Head of caudate nucleus (tissue), 42 donors: ENCODE results near the gene SUGT1.

Experiments
- DNase-seq, 42 donors: peaks; one replicate each; pipeline versions ENCODE4 v3.0.0 to v3.0.0-alpha.2; 2020 to 2021; ENCODE audit warnings: mixed read lengths in 7 of 42
- intact Hi-C: fragments of 100-400 bp; cut with DNase I; formaldehyde crosslinking; loops from one replicate; pipeline ENCODE4 v1.15.0; 2022

The SUGT1 gene

DNA sequence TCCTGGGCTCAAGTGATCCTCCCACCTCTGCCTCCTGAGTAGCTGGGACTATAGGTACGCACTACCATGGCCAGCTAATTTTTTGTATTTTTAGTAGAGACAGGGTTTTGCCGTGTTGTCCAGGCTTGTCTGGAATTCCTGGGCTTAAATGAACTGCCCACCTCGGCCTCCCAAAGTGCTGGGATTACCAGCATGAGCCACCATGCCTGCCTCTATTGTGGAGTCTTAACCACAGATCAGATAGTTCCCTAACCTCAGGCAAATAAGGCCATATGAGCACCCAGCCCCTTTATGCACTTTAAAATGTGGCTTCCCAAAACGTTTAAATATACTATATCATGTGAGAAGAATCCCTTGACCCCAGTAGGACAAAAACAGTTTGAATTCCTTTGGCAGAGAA is 70.5 kb downstream of the SUGT1 start:
- intact Hi-C loops, result no loop called here
- DNase-seq, result no peak

DNA sequence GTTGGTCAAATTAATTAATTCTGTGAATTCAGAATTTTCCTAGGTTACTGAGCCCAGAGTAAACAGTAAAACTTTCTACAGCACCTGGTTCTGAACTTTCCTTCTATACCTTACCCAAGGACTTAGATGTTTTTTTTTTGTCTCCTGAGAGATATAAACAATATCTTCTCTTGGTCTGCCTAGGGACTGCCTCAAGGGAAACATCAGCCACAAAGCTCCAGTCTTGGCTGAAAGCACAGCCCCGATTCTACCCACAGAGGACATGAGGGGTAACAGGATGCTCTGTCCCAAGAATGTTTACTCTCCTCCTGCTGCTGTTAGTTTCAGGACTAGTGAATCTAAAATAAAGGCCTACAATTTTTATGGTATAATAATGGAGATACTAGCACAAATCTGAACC is 72.7 kb downstream of the SUGT1 start:
- intact Hi-C loops, result no loop called here
- no peak for DNase-seq

DNA sequence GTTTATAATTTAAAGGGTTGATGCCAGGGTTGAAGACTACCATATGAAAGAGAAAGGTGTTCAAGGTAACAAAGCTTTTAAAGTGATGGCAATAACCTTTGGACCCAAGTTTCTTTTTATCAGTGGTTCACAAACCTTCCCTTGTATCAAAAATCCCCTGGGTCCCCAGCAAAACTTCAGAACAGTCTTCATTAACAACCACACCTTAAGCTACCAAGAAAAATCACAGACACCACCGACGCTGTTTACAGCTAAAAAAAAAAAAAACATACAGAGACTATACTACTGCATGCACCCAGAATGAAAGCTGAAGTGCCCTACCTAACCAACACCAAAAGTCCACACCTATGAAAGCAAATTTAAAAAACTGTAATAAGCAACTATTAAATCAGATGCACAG is 73.6 kb downstream of the SUGT1 start:
- no peak for DNase-seq
- intact Hi-C loops, result no loop called here

DNA sequence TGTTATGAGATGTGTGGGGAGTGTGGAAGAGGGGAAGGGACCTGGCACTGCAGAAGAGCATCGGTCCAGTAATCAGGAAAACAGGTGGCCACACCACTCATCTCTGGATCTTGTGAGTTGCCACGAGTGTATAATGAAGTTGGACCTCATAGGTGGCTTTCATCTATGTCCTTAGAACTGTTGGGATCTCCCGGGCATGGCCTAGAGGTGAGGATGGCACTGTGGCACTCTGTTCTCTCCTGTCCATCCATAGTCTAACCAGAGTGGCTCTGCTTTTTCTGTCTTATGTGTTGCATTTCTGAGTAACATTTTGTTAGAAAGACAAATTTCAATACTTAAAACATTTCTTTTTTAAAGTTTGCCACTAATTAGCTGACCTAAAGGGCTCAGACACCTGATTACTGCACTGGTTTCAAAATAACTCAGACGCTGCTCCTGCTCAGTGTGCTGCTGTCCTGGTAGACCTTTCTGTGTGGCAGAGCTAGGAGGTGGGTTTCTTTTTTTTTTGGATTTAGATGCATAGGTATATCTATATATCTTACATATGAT is 81.5 kb downstream of the SUGT1 start:
- no peak for DNase-seq
- intact Hi-C loops, result no loop called here

DNA sequence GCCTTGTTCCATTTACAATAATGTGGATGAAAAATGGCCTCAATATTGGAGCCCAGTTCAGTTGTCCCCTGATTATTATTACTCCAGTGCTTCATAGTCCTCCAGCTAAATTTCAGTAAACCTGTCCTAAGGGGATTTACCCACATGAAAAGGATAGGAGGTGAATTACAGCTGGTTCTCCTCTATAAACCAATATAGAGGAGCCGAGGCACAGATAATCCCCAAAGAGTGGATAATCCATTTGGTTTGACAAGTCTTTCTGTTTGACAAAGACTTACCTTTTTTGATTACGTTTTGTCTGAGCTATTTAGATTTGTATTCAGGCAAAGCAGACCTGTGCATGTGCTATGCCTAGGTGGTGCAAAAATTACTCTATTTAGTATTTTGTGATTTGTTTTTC is 84.3 kb downstream of the SUGT1 start:
- intact Hi-C loops, result no loop called here
- DNase-seq, result no peak

DNA sequence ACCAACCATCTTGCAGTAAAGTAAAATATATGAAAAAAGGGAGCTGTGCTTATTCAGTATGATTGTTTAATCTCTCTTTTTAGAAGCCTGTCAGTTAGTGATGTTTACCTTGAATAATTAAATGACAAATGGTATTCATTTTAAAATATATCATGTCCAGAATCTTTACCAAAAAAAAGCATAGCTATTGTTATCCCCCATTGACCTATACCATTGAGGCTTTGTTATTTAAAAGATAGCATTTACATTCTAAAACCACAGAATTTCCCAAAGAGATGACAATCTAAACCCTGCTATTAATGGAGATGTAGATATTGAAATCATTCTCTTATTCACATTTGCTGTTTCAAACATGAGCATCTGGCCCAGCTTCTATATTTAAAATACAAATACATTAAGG is 84.8 kb downstream of the SUGT1 start:
- intact Hi-C loops, result no loop called here
- no peak for DNase-seq

DNA sequence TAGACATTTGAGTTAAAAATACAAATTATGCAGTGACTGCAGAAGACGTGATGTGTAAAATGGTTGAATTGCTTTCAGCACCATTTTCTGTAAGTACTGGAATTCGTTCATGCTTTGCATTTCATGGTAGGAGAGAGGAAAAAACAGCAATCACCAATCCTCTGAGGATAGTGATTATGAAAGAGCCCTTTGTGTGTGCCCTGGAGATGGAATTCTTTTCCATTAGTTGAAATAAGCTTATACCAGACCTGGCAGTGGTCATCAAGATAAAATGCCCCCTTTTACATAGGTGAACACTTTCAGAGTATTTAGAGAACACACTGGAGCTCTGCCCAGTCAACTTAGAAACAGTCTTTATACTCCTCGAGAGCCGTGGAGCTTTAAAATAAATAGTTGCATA is 85.3 kb downstream of the SUGT1 start:
- peak in 1 of 42 donors; percentile 6 for DNase-seq
- intact Hi-C loops, result no loop called here

DNA sequence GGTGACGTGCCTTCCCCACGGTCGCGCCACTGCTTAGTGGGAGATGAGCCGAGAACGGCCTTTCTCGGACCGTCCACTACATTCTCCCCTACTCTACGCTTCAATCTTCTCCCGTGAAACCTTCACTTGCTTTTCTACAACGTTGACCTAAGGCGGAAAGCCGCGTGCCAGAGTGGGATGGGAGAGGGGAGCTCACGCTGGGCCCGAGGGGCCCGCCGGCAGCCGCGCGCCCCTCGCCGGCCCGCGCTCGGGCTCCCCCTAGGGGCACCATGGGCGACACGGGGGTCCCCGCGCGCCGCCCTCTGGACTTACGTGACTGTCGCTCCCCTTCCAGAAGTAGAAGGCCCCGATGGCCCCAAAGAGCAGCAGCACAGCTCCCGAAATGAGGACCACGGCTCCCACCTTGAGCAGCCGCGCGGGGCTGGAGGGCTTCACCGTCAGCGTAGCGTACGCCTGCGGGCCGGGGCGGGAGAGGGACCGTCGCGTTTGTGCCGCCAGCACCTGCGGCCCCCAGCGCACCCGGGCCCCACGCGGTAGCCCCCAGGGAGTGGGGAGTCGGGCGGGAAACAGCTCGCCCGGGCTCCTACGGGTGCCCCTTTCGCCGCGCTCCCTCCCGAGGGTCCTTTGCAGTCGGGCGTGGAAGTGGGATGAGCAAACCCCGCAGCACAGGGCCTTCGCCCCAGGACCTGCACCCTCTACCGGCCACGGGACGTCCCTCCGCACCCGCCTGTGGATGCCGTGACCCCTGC is 86.3 kb downstream of the SUGT1 start:
- intact Hi-C loops, result no loop called here
- DNase-seq, result peak; percentile 20 to 87 (median 74)

DNA sequence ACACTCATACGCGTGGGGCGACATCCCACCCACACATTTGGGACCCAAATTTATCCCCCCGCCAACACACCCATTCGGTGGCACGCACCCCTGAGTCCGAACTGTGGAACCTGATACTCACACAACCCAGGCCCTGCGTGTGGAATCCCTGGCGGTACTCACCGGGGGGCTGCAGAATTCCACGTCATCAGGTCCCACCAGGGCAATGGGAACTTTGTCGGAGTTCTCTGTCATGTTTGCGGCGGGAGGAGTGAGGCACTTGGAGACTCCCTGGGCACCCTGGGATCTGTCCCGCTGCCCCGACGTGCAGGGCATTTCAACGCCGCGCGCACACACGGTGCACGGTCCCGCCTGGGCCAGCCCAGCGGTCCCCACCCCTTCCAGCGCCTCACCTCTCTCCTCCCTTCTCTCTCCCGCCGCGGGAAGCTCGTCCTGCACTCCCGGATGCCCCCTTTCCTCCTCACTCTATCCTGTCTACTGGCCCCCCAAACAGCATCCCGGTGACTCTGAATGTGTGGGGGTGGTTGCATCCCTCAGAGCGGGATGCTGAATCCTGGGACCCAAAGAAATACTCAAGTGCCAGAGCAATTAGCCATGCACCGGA is 86.9 kb downstream of the SUGT1 start, which contains the start of gene CNMD:
CNMD (minus strand) TSS at position 353 of the 604 bp plus-strand sequence; CDS start at position 234, 119 bp downstream.
- peak in 9 of 42 donors; percentile 5 to 38 (median 21) for DNase-seq

DNA sequence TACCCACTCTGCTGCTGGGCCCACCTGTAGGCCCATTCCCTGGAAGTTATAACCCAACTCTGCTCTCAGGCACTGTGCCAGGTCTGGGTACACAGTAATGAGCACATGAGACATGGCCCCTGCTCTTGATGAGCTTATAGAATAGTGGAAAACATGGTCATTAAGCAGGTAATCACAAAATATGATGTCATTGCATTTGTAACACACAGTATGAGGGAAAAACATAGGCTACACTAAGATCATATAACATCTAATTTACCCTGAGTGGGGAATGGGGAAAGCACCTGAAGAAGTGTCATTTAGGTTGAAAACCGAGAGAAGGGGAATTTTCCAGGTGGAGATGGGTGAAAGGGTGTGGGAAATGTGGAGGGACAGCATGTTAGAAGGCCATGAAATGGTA is 90.9 kb downstream of the SUGT1 start:
- intact Hi-C loops, result no loop called here
- no peak for DNase-seq

More for the DNA sequence above, 86.9 kb downstream of the SUGT1 start, which contains the start of gene CNMD:
- intact Hi-C loops, result no loop called here

DNA sequence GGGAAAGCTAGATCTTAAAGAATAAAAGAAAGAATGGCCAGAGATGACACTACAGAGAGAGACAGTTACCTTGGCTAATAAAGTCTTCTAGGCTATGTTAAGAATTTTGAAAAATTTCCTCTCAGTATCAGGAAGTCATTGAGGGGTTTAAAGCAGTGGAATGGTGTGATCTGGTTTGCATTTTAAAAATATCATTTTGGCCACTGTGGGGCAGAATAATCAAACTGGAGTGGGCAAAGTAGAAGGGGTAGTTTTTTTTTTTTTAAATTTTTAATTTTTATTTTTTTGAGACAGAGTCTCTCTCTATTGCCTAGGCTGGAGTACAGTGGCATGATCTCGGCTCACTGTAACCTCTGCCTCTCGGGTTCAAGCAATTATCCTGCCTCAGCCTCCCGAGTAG is 91.4 kb downstream of the SUGT1 start:
- DNase-seq, result peak in 2 of 42 donors; percentile 8 to 18
- intact Hi-C loops, result no loop called here

DNA sequence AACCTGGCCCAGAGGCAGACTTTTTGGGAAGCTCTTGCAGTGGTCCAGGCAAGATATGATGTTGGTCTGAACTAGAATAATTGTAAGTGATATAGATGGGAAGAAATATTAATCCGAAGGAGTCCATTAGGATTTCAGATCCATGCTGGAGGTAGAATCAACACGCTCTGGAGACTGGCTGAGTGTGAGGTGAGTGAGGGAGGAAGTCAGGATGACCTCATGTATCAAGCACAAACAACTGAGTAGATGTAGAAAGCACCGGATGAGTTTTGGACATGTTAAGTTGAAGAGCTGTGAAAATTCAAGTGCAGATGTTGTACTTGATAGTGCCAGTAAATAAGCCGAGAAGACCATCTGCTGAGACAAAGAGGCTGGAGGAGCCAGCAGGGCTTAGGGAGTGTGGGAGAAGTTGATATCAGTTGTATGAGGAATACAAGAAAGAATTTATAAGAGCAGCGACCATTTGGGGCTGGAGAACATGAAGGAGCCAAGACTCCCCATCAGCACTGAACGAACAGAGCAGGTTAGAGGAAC is 92.3 kb downstream of the SUGT1 start:
- intact Hi-C loops, result no loop called here
- no peak for DNase-seq

DNA sequence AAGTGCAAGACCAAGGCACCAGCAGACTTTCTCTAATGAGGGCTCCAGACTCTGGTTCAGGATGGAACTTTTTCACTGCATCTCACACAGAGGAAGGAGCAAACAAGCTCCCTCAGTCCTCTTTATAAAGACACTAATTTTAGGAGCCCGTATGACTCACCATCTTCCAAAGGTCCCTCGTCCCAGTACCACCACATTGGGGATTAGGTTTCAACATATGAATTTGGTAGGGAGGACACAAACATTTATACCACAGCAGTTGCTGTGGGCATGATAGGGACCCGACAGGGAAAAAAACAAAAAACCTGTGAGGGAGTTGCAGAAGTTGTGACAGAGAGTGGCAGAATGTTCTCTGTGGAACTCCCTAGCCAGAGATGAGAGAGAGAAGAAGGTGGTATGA is 93.5 kb downstream of the SUGT1 start:
- no peak for DNase-seq
- intact Hi-C loops, result no loop called here

DNA sequence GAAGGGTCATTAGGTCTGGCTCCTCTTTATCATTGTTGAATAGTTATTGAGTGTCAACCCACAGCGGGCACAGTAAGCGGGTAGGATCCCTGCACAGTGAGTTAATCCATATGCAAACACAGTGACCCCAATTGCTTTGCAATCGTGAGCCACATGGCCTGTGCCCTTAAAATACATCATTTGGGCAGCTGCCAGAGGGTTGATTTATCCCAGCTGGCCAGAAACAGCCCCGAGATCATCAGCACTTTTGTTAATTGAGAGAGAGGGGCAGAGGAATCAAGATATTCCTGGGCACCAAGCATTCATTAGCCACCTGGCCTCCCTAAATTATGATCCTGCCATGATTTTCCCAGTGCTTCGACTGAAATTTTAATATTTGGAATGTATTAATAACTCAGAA is 96.8 kb downstream of the SUGT1 start:
- intact Hi-C loops, result no loop called here

More for the DNA sequence above, 96.8 kb downstream of the SUGT1 start:
- no peak for DNase-seq
